Esophagus muscularis mucosa (tissue), 4 donors: Measurements from ENCODE around the gene SGSH.

Source experiments
- CTCF ChIP-seq, 3 experiments: fragments of 200-600 bp in 2 of 3; fragments of 450-650 bp in 1 of 3; sonication (generic) in 2 of 3; IDR thresholded peaks; one replicate each; pipeline ENCODE4 v1.5.1; 2017 to 2019; ENCODE audit warnings: antibody characterized with exemption in 3 of 3, mild to moderate bottlenecking in 2 of 3, moderate library complexity in 1 of 3
- EP300 ChIP-seq: sonication (generic); formaldehyde crosslinking; IDR thresholded peaks from one replicate; pipeline ENCODE4 v1.6.1; 2017; ENCODE audit warnings: antibody characterized with exemption
- POLR2A ChIP-seq: fragments of 450-650 bp; IDR thresholded peaks from one replicate; pipeline ENCODE4 v1.6.1; 2017; ENCODE audit warnings: antibody characterized with exemption, moderate library complexity, mild to moderate bottlenecking, low read depth
- POLR2AphosphoS5 ChIP-seq, 2 donors: sonication (generic); formaldehyde crosslinking; IDR thresholded peaks; one replicate each; pipeline ENCODE4 v1.6.1; 2017; ENCODE audit warnings: antibody characterized with exemption in 2 of 2

- TF ChIP-seq POLR2AphosphoS5 (IDR thresholded peaks at IDR 0.05) (no peak), CTCF (IDR thresholded peaks at IDR 0.05) (no peak), EP300 (no peak), POLR2A (no peak)
Measured at GRCh38 chr17:80248001-80248893, 28.1 kb upstream of the SGSH start.
